ENCODE measurements around the gene SSR2.

Gene SSR2

DNA sequence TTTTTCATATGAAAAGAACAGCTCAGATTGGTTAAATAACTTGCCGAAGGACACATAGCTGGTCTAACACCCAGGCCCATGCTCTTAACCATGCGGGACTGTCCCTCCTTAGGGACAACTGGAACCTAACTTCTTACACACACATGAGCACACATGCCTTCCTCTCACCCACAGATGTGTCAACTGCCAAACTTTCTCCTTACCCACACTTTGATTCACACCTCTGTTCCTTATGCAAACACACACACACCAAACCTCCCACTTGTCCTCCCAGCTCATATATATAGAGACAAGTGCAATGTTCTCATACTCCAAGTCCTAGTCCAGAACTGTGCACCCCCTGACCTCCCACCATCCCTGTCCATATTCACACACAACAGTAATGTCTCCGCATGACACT, 44.5 kb upstream of the SSR2 start:
- Histone ChIP-seq H3K4me3 (replicated peaks; ENCODE audit: low read depth, low read length) (no peak overlapping the region), H3K36me3 (ENCODE audit: control insufficient read depth, insufficient read depth, low read length) (no peaks in the 10 kb centered on the region), H3K27me3 (replicated peaks; ENCODE audit: control insufficient read depth, insufficient read depth, low read length) (no peaks in the 10 kb centered on the region)
- DNase-seq (ENCODE audit: extremely low read depth, insufficient read length) = no peak
- TF ChIP-seq, protein P1, sequence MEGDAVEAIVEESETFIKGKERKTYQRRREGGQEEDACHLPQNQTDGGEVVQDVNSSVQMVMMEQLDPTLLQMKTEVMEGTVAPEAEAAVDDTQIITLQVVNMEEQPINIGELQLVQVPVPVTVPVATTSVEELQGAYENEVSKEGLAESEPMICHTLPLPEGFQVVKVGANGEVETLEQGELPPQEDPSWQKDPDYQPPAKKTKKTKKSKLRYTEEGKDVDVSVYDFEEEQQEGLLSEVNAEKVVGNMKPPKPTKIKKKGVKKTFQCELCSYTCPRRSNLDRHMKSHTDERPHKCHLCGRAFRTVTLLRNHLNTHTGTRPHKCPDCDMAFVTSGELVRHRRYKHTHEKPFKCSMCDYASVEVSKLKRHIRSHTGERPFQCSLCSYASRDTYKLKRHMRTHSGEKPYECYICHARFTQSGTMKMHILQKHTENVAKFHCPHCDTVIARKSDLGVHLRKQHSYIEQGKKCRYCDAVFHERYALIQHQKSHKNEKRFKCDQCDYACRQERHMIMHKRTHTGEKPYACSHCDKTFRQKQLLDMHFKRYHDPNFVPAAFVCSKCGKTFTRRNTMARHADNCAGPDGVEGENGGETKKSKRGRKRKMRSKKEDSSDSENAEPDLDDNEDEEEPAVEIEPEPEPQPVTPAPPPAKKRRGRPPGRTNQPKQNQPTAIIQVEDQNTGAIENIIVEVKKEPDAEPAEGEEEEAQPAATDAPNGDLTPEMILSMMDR (IDR thresholded peaks at IDR 0.05; ENCODE audit: insufficient read depth, low read length, poor library complexity, severe bottlenecking) = no peak

DNA sequence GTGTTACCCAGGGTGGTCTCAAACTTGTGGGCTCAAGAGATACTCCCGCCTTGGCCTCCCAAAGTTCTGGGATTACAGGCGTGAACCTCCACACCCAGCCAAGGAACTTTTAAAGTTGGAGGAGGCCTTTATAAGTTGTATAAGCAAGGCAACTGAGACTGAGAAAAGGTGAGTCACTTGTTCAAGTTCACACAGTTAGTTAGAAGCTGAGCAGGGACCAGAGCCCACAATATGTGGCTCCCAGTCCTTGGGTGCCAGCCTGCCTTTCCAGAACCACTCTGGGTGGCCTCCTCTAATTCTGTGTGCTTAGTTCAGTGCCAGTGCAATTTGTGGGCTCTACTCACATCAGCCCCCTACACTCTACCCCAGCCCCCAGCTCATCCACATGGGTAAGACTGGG, 43.9 kb upstream of the SSR2 start:
- TF ChIP-seq, protein P1 (IDR thresholded peaks at IDR 0.05; ENCODE audit: insufficient read depth, low read length, poor library complexity, severe bottlenecking) = no peak
- no peaks in the 10 kb centered on the region for H3K36me3 ChIP-seq (ENCODE audit: control insufficient read depth, insufficient read depth, low read length)
- no peak for DNase-seq (ENCODE audit: extremely low read depth, insufficient read length)
- no peaks in the 10 kb centered on the region for H3K27me3 ChIP-seq (replicated peaks; ENCODE audit: control insufficient read depth, insufficient read depth, low read length)
- no peak overlapping the region for H3K4me3 ChIP-seq (replicated peaks; ENCODE audit: low read depth, low read length)

DNA sequence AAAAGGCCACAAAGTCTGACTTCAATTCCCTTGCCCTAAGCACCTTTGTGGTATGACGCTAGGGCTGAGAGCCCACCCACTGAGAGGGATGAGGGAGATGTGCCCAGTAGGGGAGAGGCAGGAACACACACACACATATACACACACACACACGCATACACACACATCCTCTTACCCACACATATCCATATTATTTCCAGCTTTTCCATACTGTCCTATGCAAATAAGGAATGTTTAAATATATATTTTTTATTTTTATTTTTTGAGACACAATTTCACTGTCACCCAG, 43.2 kb upstream of the SSR2 start:
- Histone ChIP-seq H3K27me3 (replicated peaks; ENCODE audit: control insufficient read depth, insufficient read depth, low read length) (no peaks in the 10 kb centered on the region), H3K4me3 (replicated peaks; ENCODE audit: low read depth, low read length) (no peak overlapping the region), H3K36me3 (ENCODE audit: control insufficient read depth, insufficient read depth, low read length) (no peaks in the 10 kb centered on the region; the same call in none of the 2 replicates)
- DNase-seq (ENCODE audit: extremely low read depth, insufficient read length) = no peak
- TF ChIP-seq, protein P1 (IDR thresholded peaks at IDR 0.05; ENCODE audit: insufficient read depth, low read length, poor library complexity, severe bottlenecking) = no peak

DNA sequence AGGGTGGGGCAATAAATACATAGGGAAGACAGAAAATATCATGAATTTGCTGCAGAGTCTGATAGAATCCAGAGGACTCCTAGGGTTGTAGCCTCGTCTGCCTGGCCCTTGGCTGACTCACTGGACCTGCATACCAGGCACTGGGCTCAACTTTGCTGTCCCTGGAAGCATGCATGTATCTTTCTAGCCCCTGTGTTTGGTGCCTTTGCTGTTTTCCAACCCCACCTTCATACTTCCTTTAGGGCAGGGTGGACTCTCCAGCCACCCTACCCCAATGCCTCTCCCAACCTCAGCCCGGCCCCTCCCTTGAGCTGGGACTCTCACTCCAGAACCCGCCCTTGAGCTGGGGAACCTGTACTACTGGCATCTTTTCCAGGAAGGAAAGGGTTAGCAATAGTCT, 41.4 kb upstream of the SSR2 start:
- no peak overlapping the region for H3K4me3 ChIP-seq (replicated peaks; ENCODE audit: low read depth, low read length)
- DNase-seq (ENCODE audit: extremely low read depth, insufficient read length) = no peak
- peaks cover 2% of the 10 kb centered on the region for H3K36me3 ChIP-seq (ENCODE audit: control insufficient read depth, insufficient read depth, low read length)
- H3K27me3 ChIP-seq (replicated peaks; ENCODE audit: control insufficient read depth, insufficient read depth, low read length) = no peaks in the 10 kb centered on the region
- TF ChIP-seq, protein P1 (IDR thresholded peaks at IDR 0.05; ENCODE audit: insufficient read depth, low read length, poor library complexity, severe bottlenecking) = no peak

DNA sequence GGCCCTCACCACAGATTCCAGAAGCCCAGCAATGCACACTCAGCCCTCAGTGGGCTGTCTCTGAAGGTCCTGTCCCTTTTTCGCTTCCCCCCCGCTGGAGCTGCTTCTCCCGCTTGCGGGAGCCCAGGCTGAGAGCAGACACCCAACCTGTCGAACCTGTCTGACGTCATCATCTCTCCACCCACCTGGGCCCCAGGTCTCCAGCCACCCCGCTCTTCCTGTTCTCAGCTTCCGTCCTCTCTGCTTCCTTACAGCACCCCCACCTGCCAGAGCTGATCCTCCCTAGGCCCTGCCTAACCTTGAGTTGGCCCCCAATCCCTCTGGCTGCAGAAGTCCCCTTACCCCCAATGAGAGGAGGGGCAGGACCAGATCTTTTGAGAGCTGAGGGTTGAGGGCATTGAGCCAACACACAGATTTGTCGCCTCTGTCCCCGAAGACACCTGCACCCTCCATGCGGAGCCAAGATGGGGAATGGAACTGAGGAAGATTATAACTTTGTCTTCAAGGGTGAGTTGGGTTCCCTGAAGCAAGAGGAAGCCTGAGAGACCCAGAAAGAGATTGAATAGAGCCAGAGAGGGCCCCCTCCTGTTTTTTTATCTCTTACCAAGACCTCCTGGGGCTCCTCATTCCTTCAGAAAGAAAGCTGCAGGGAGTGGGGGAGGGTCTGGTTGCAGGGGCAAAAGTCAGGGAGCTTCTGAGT, 40.3 kb upstream of the SSR2 start, which contains the start of gene RAB25:
RAB25 (plus strand) TSS at position 224 of the 700 bp plus-strand sequence; CDS start at position 465, 241 bp downstream.
- no peak within 1 kb of the TSS for H3K4me3 ChIP-seq (replicated peaks; ENCODE audit: low read depth, low read length)
- H3K27me3 ChIP-seq (replicated peaks; ENCODE audit: control insufficient read depth, insufficient read depth, low read length) = no peaks in the 10 kb centered on the region
- H3K36me3 ChIP-seq (ENCODE audit: control insufficient read depth, insufficient read depth, low read length) = peaks cover 2% of the 10 kb centered on the region
- TF ChIP-seq, protein P1 (IDR thresholded peaks at IDR 0.05; ENCODE audit: insufficient read depth, low read length, poor library complexity, severe bottlenecking) = no peak
- no peak for DNase-seq (ENCODE audit: extremely low read depth, insufficient read length)
